HCT116 (cell line): ENCODE measurements around the gene CAPN15. TPM values are rescaled to one million over a fixed set of nuclear protein-coding genes. Genes with fewer than 3 reads are reported as not detected.

Experiments used
- ATAC-seq: fragments of 200-7000 bp; cut with Tn5 transposase; 2 replicates; pipeline ENCODE4 v1.9.1; 2020; ENCODE audit warnings: mild to moderate bottlenecking, moderate library complexity
- BruUV-seq: library from RNA; stranded (reverse); fragments of 400-500 nt; replicated peaks from 2 replicates; lab custom pipeline; 2021; lab: Mats Ljungman, UMichigan
- CTCF ChIA-PET: fragments of 300-600 bp; sonication (Branson Sonifier 250); formaldehyde crosslinking; loops from one replicate; lab custom pipeline; 2021; ENCODE audit warnings: antibody characterized with exemption; lab: Charles Lee
- POLR2A ChIA-PET: fragments of 300-600, 350-600 bp; sonication (Branson Sonifier 250); formaldehyde crosslinking; loops from one replicate; lab custom pipeline; 2021; ENCODE audit warnings: antibody characterized with exemption; lab: Charles Lee
- RAD21 ChIA-PET, 2 experiments: fragments of 300-600 bp; sonication (Branson Sonifier 250); formaldehyde crosslinking; loops; one replicate each; lab custom pipeline; 2023; ENCODE audit warnings: low total read pairs in 2 of 2; ENCODE audit not compliant: uncharacterized antibody in 2 of 2, unreplicated experiment in 2 of 2, low non-redundant PET in 1 of 2; lab: Charles Lee
- DNase-seq: peaks from one replicate; pipeline ENCODE4 v3.0.0-alpha.2; 2010; ENCODE audit warnings: low read depth, low spot score
- H2AFZ ChIP-seq: fragments of 200-600 bp; shearing (Covaris generic), sonication (generic); 2 replicates; pipeline ENCODE4 v1.6.1; 2017; ENCODE audit warnings: low read depth, mixed run types, mixed read lengths, antibody characterized with exemption, low read length; ENCODE audit not compliant: poor library complexity, severe bottlenecking
- H3K27ac ChIP-seq: 2 replicates; pipeline ENCODE4 v1.5.1; 2012; ENCODE audit warnings: low read depth, low read length
- H3K27me3 ChIP-seq: fragments of 200-600 bp; sonication (generic); 2 replicates; pipeline ENCODE4 v1.6.1; 2016; ENCODE audit warnings: mixed run types, low read length, mixed read lengths; ENCODE audit not compliant: insufficient read depth
- H3K36me3 ChIP-seq, 2 experiments: fragments of 200-500 bp in 1 of 2; fragments of 200-600 bp in 1 of 2; sonication (Bioruptor generic) in 1 of 2; sonication (generic) in 1 of 2; 2 replicates each; pipeline versions ENCODE4 v1.5.1 to v1.6.1; 2014 to 2016; ENCODE audit warnings: low read length in 2 of 2, inconsistent platforms in 1 of 2, mixed read lengths in 1 of 2, mixed run types in 1 of 2; ENCODE audit not compliant: insufficient read depth in 2 of 2, control insufficient read depth in 1 of 2
- H3K4me1 ChIP-seq, 2 experiments: fragments of 200-600 bp in 1 of 2; sonication (generic) in 1 of 2; 2 replicates each; pipeline versions ENCODE4 v1.5.1 to v1.6.1; 2012 to 2017; ENCODE audit warnings: low read length in 2 of 2, inconsistent platforms in 1 of 2, mild to moderate bottlenecking in 1 of 2, mixed read lengths in 1 of 2, mixed run types in 1 of 2, moderate library complexity in 1 of 2; ENCODE audit not compliant: insufficient read depth in 2 of 2, control insufficient read depth in 1 of 2
- H3K4me2 ChIP-seq: fragments of 200-600 bp; sonication (generic); 2 replicates; pipeline ENCODE4 v1.6.1; 2017; ENCODE audit warnings: mixed run types, low read length, mixed read lengths
- H3K4me3 ChIP-seq, 2 experiments: fragments of 200-600 bp in 1 of 2; sonication (generic) in 1 of 2; replicated peaks in 1 of 2; 2 replicates each; pipeline ENCODE4 v1.5.1; 2011 to 2016; ENCODE audit warnings: low read length in 2 of 2, control low read depth in 1 of 2, low read depth in 1 of 2, mild to moderate bottlenecking in 1 of 2, mixed read lengths in 1 of 2, mixed run types in 1 of 2
- H3K79me2 ChIP-seq: fragments of 200-600 bp; sonication (generic); 2 replicates; pipeline ENCODE4 v1.6.1; 2017; ENCODE audit warnings: mild to moderate bottlenecking, mixed run types, low read length, moderate library complexity, mixed read lengths; ENCODE audit not compliant: insufficient read depth
- H3K9ac ChIP-seq: fragments of 200-600 bp; sonication (generic); 2 replicates; pipeline ENCODE4 v1.6.1; 2016; ENCODE audit warnings: low read length, mixed read lengths
- H3K9me2 ChIP-seq: fragments of 200-600 bp; sonication (generic), shearing (Covaris generic); 2 replicates; pipeline ENCODE4 v1.6.1; 2017; ENCODE audit warnings: mixed run types, mild to moderate bottlenecking, moderate library complexity; ENCODE audit not compliant: insufficient read depth
- H3K9me3 ChIP-seq, 2 experiments: fragments of 200-500 bp in 1 of 2; fragments of 200-600 bp in 1 of 2; sonication (Bioruptor generic) in 1 of 2; sonication (generic) in 1 of 2; 2 replicates each; pipeline ENCODE4 v1.6.1; 2014 to 2017; ENCODE audit warnings: low read length in 2 of 2, mixed read lengths in 2 of 2, inconsistent platforms in 1 of 2, low read depth in 1 of 2, mild to moderate bottlenecking in 1 of 2, mixed run types in 1 of 2, moderate library complexity in 1 of 2; ENCODE audit not compliant: control insufficient read depth in 1 of 2, insufficient read depth in 1 of 2
- H4K20me1 ChIP-seq: fragments of 200-600 bp; sonication (generic), shearing (Covaris generic); 2 replicates; pipeline ENCODE4 v1.6.1; 2017; ENCODE audit warnings: mixed run types, mild to moderate bottlenecking, moderate library complexity; ENCODE audit not compliant: insufficient read depth
- CBX3 ChIP-seq: IDR thresholded peaks from 2 replicates; pipeline ENCODE4 v1.6.1; 2012; ENCODE audit warnings: low read depth
- CEBPB ChIP-seq: IDR thresholded peaks from 2 replicates; pipeline ENCODE4 v1.6.1; 2012; ENCODE audit warnings: low read depth
- EGR1 ChIP-seq: IDR thresholded peaks from 2 replicates; pipeline ENCODE4 v1.6.1; 2012; ENCODE audit warnings: low read depth
- EZH2 ChIP-seq: fragments of 200-600 bp; sonication (generic); IDR thresholded peaks from 2 replicates; pipeline ENCODE4 v1.6.1; 2017; ENCODE audit warnings: antibody characterized with exemption, mixed run types
- JUND ChIP-seq: IDR thresholded peaks from 2 replicates; pipeline ENCODE4 v1.6.1; 2012
- POLR2A ChIP-seq: IDR thresholded peaks from 2 replicates; pipeline ENCODE4 v1.7.0; 2011; ENCODE audit warnings: borderline replicate concordance; ENCODE audit not compliant: insufficient read depth, insufficient read length; ENCODE audit errors: extremely low read depth
- SP1 ChIP-seq: IDR thresholded peaks from 2 replicates; pipeline ENCODE4 v1.6.1; 2012; ENCODE audit warnings: low read depth
- TCF7L2 ChIP-seq: IDR thresholded peaks from 2 replicates; pipeline ENCODE4 v1.7.0; 2011; ENCODE audit warnings: borderline replicate concordance, inconsistent platforms; ENCODE audit not compliant: insufficient read depth, insufficient read length; ENCODE audit errors: extremely low read depth
- YY1 ChIP-seq: IDR thresholded peaks from 2 replicates; pipeline ENCODE4 v1.6.1; 2011; ENCODE audit warnings: low read length, low read depth, moderate library complexity, mild to moderate bottlenecking; ENCODE audit not compliant: insufficient replicate concordance; ENCODE audit errors: extremely low read depth
- ZNF274 ChIP-seq: fragments of 200-500 bp; sonication (Bioruptor generic); IDR thresholded peaks from 2 replicates; pipeline ENCODE4 v1.6.1; 2014; ENCODE audit warnings: mild to moderate bottlenecking, low read depth, low read length, inconsistent platforms
- intact Hi-C: fragments of 100-400 bp; cut with micrococcal nuclease; formaldehyde crosslinking; loops from 2 replicates; pipeline ENCODE4 v1.10.0; 2022
- total RNA-seq: library from RNA; stranded (reverse); gene quantifications from one replicate; pipeline ENCODE4 v1.2.1, GENCODE V29; 2021; ENCODE audit not compliant: unreplicated experiment
- TF ChIP-seq, protein P1 (sequence below), 3 experiments: fragments of 200-600 bp in 1 of 3; sonication (generic) in 1 of 3; IDR thresholded peaks in 2 of 3; conservative IDR thresholded peaks in 1 of 3; 2 replicates each; pipeline ENCODE4 v1.5.1; 2012 to 2017; ENCODE audit warnings: low read depth in 2 of 3, low read length in 2 of 3, antibody characterized with exemption in 1 of 3, borderline replicate concordance in 1 of 3, control low read depth in 1 of 3, mild to moderate bottlenecking in 1 of 3, mixed read lengths in 1 of 3, mixed run types in 1 of 3, moderate library complexity in 1 of 3; ENCODE audit not compliant: insufficient read depth in 1 of 3

Gene CAPN15
- total RNA-seq, 1 experiment from 2014 or later, result 39.0 TPM

DNA sequence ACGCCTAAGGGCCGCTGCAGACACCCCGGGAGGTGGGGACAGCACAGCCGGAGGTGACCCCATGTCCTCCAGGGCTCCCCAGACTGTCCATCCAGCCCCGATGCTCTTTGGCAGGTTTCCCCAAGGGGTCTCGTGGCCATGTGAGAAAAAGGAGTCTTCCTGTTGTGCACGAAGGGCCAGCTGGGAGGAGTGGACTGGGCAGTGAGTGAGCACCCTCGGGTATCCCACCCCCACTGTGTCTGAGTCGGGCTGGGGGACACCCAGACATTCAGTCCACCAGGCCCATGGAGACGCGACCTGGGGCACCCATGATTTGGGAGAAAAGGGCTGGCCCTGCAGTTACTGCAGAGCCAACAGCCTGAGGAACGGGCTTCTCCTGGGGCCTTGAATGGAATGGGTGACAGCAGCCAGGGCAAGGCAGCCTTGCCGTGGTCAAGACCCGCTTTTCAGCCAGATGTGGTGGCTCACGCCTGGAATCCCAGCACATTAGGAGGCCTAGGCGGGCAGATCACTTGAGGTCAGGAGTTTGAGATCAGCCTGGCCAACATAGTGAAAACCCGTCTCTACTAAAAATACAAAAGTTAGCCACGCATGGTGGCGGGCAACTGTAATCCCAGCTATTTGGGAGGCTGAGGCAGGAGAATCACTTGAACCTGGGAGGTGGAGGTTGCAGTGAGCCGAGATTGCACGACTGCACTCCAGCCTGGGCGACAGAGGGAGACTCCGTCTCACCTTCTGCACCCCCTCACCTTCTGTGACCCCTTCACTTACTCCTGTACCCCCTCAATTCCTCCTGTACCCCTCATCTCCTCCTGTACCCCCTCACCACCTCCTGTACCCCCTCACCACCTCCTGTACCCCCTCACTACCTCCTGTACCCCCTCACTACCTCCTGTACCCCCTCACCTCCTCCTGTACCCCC lies 24.1 kb upstream of the CAPN15 start:
- no peaks in the 10 kb centered on the region for H3K36me3 ChIP-seq
- H3K9me3 ChIP-seq, result no peaks in the 10 kb centered on the region
- no peaks in the 10 kb centered on the region for H3K27me3 ChIP-seq
- H4K20me1 ChIP-seq, result no peaks in the 10 kb centered on the region
- CTCF ChIA-PET, result no interaction called here
- no peak for DNase-seq
- H3K4me1 ChIP-seq, result no peaks in the 10 kb centered on the region; a peak in 1 of 4 replicates
- POLR2A ChIA-PET, result no interaction called here
- H3K9ac ChIP-seq, result no peak overlapping the region
- no peak overlapping the region for H3K4me3 ChIP-seq
- H3K79me2 ChIP-seq, result no peaks in the 10 kb centered on the region
- no peaks in the 10 kb centered on the region for H3K9me2 ChIP-seq
- ATAC-seq, result no peak
- H2AFZ ChIP-seq, result no peak overlapping the region
- H3K27ac ChIP-seq, result no peak overlapping the region
- TF ChIP-seq TCF7L2 (no peak), EGR1 (no peak), YY1 (no peak), JUND (no peak), CBX3 (no peak), EZH2 (no peak), ZNF274 (no peak), POLR2A (no peak), SP1 (no peak), CEBPB (no peak)
- TF ChIP-seq, protein P1, sequence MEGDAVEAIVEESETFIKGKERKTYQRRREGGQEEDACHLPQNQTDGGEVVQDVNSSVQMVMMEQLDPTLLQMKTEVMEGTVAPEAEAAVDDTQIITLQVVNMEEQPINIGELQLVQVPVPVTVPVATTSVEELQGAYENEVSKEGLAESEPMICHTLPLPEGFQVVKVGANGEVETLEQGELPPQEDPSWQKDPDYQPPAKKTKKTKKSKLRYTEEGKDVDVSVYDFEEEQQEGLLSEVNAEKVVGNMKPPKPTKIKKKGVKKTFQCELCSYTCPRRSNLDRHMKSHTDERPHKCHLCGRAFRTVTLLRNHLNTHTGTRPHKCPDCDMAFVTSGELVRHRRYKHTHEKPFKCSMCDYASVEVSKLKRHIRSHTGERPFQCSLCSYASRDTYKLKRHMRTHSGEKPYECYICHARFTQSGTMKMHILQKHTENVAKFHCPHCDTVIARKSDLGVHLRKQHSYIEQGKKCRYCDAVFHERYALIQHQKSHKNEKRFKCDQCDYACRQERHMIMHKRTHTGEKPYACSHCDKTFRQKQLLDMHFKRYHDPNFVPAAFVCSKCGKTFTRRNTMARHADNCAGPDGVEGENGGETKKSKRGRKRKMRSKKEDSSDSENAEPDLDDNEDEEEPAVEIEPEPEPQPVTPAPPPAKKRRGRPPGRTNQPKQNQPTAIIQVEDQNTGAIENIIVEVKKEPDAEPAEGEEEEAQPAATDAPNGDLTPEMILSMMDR (IDR thresholded peaks at IDR 0.05 in 2 of 3, conservative IDR thresholded peaks at IDR 0.05 in 1 of 3; ENCODE audit: borderline replicate concordance in 1 of 3, insufficient read depth in 1 of 3, low read depth in 2 of 3, low read length in 2 of 3), result no peak
- TF ChIP-seq, all 23 proteins: peak for 0
- no TSS peak for BruUV-seq
- RAD21 ChIA-PET, result no interaction called here
- no peak overlapping the region for H3K4me2 ChIP-seq
- intact Hi-C loops, result no loop called here
